ENCODE measurements around the gene XRCC3. TPM values are rescaled to one million over a fixed set of nuclear protein-coding genes. Genes with fewer than 3 reads are reported as not detected.

Gene XRCC3
- total RNA-seq, 1 experiment from 2014 or later: 46.7 TPM

- TF ChIP-seq STAT6 (CRISPR knock-in tag; conservative IDR thresholded peaks at IDR 0.05; ENCODE audit: low read depth): no peak
- TF ChIP-seq E2F1 (CRISPR knock-in tag; IDR thresholded peaks at IDR 0.05): no peak
- TF ChIP-seq ZNF232 (CRISPR knock-in tag; IDR thresholded peaks at IDR 0.05): no peak
- TF ChIP-seq MYBL2 (CRISPR knock-in tag; IDR thresholded peaks at IDR 0.05): 0 out of 2 replicates have a peak, but pooled peaks have one; percentile 31
- no peak for TF ChIP-seq ZNF317 (CRISPR knock-in tag; IDR thresholded peaks at IDR 0.05; ENCODE audit: borderline replicate concordance, low read depth)
- peak; percentile 69 for TF ChIP-seq FOXP1 (CRISPR knock-in tag; IDR thresholded peaks at IDR 0.05; ENCODE audit: borderline replicate concordance)
- TF ChIP-seq CDX4 (CRISPR knock-in tag; IDR thresholded peaks at IDR 0.05; ENCODE audit: borderline replicate concordance): no peak
- no peak for TF ChIP-seq IRF2 (CRISPR knock-in tag; IDR thresholded peaks at IDR 0.05; ENCODE audit: borderline replicate concordance, low read depth)
- no peak for TF ChIP-seq GTF2I (CRISPR knock-in tag; conservative IDR thresholded peaks at IDR 0.05)
- TF ChIP-seq ZBTB43 (CRISPR knock-in tag; IDR thresholded peaks at IDR 0.05): no peak
- TF ChIP-seq USF2 (CRISPR knock-in tag; IDR thresholded peaks at IDR 0.05): peak; percentile 83
- TF ChIP-seq ZNF138 (CRISPR knock-in tag; conservative IDR thresholded peaks at IDR 0.05): no peak
- peak; percentile 55; the same call in 1 of the 2 replicates for TF ChIP-seq FOXK1 (CRISPR knock-in tag; IDR thresholded peaks at IDR 0.05)
- TF ChIP-seq TP53 (CRISPR knock-in tag; IDR thresholded peaks at IDR 0.05): no peak
- 0 out of 2 replicates have a peak, but pooled peaks have one; percentile 47 for TF ChIP-seq MAX (CRISPR knock-in tag; IDR thresholded peaks at IDR 0.05)
- TF ChIP-seq ZNF423 (CRISPR knock-in tag; IDR thresholded peaks at IDR 0.05): no peak
- peak; percentile 97 for TF ChIP-seq NFYB (CRISPR knock-in tag; conservative IDR thresholded peaks at IDR 0.05; ENCODE audit: low read depth)
- TF ChIP-seq ZNF396 (CRISPR knock-in tag; IDR thresholded peaks at IDR 0.05; ENCODE audit: borderline replicate concordance): no peak
Observed at GRCh38 chr14:103715052-103716000, at the start of gene XRCC3, which contains the start of gene ZFYVE21 (continued).

All from WTC11 (cell line).